Calu3 (cell line): Measurements from ENCODE around the gene VPS8. TPM values are rescaled to one million over a fixed set of nuclear protein-coding genes. Genes with fewer than 3 reads are reported as not detected.

Source experiments
- BruUV-seq: library from RNA; stranded (reverse); fragments of 400-500 nt; replicated peaks from 2 replicates; lab custom pipeline; 2021; lab: Mats Ljungman, UMichigan
- CTCF ChIA-PET: fragments of 300-600 bp; sonication (Branson Sonifier 250); formaldehyde crosslinking; loops from one replicate; lab custom pipeline; 2022; ENCODE audit warnings: antibody characterized with exemption; lab: Charles Lee
- DNase-seq: peaks from one replicate; pipeline ENCODE4 v3.0.0; 2022
- H3K27ac Mint-ChIP-seq: one replicate; pipeline ENCODE4 v1.8.0; 2022; ENCODE audit warnings: mixed read lengths; ENCODE audit not compliant: unreplicated experiment
- H3K27me3 Mint-ChIP-seq: one replicate; pipeline ENCODE4 v1.8.0; 2022; ENCODE audit warnings: mixed read lengths; ENCODE audit not compliant: unreplicated experiment
- H3K36me3 Mint-ChIP-seq: one replicate; pipeline ENCODE4 v1.8.0; 2022; ENCODE audit warnings: mild to moderate bottlenecking, moderate library complexity, mixed read lengths; ENCODE audit not compliant: insufficient read depth, unreplicated experiment
- H3K4me1 Mint-ChIP-seq: one replicate; pipeline ENCODE4 v1.8.0; 2022; ENCODE audit warnings: mild to moderate bottlenecking, low read depth, mixed read lengths; ENCODE audit not compliant: unreplicated experiment
- H3K4me3 Mint-ChIP-seq: one replicate; pipeline ENCODE4 v1.8.0; 2022; ENCODE audit warnings: mild to moderate bottlenecking, low read depth, moderate library complexity, mixed read lengths; ENCODE audit not compliant: unreplicated experiment
- H3K9me3 Mint-ChIP-seq: one replicate; pipeline ENCODE4 v1.8.0; 2022; ENCODE audit warnings: low read depth, mixed read lengths; ENCODE audit not compliant: unreplicated experiment
- CTCF ChIP-seq: fragments of 200-600 bp; IDR thresholded peaks from one replicate; pipeline ENCODE4 v1.8.0; 2022; ENCODE audit warnings: antibody characterized with exemption; ENCODE audit not compliant: unreplicated experiment
- intact Hi-C: fragments of 100-400 bp; cut with micrococcal nuclease; formaldehyde crosslinking; loops from one replicate; pipeline ENCODE4 v1.10.0; 2022; ENCODE audit not compliant: unreplicated experiment
- total RNA-seq: library from RNA; stranded (reverse); gene quantifications from 2 replicates; pipeline ENCODE4 v1.2.3, GENCODE V29; 2022

Gene VPS8
- total RNA-seq, 1 experiment from 2014 or later: 62.5 TPM

- no peak for TF ChIP-seq CTCF
- intact Hi-C loops: loop anchor here (1.0 to 5.0 kb wide), 3 partner anchors 50 to 405 kb away; partner anchors contain the start of gene EPHB3
- Mint-ChIP-seq H3K4me3 (no peak overlapping the region), H3K27ac (no peak overlapping the region), H3K27me3 (peaks cover 85% of the 10 kb centered on the region), H3K4me1 (peaks cover 20% of the 10 kb centered on the region), H3K9me3 (no peaks in the 10 kb centered on the region), H3K36me3 (no peaks in the 10 kb centered on the region)
- no TSS peak for BruUV-seq
- CTCF ChIA-PET: interaction anchor here (0.6 to 0.9 kb wide), 2 partner anchors 10 to 307 kb away, joined by 3 read pairs; no protein-coding TSS in a partner anchor
- no peak for DNase-seq
Measured at GRCh38 chr3:184776916-184777315, 35.0 kb upstream of the VPS8 start.

GRCh38 chr3:184777566-184778356, 34.2 kb upstream of the VPS8 start:
- CTCF ChIA-PET: interaction anchor here (0.6 to 0.9 kb wide), 2 partner anchors 9 to 308 kb away, joined by 3 read pairs; no protein-coding TSS in a partner anchor
- H3K4me3 Mint-ChIP-seq: no peak overlapping the region
- no peak overlapping the region for H3K27ac Mint-ChIP-seq
- intact Hi-C loops: loop anchor here (1.0 to 5.0 kb wide), 4 partner anchors 26 to 405 kb away; partner anchors contain the start of gene EPHB3
- peaks cover 82% of the 10 kb centered on the region for H3K27me3 Mint-ChIP-seq
- peaks cover 21% of the 10 kb centered on the region for H3K4me1 Mint-ChIP-seq
- BruUV-seq: no TSS peak
- no peaks in the 10 kb centered on the region for H3K9me3 Mint-ChIP-seq
- DNase-seq: peak; percentile 94
- TF ChIP-seq CTCF: peak; percentile 96
- no peaks in the 10 kb centered on the region for H3K36me3 Mint-ChIP-seq

GRCh38 chr3:184778426-184779332, 33.3 kb upstream of the VPS8 start:
- Mint-ChIP-seq H3K9me3 (no peaks in the 10 kb centered on the region), H3K27me3 (peaks cover 83% of the 10 kb centered on the region), H3K4me1 (peaks cover 21% of the 10 kb centered on the region), H3K27ac (no peak overlapping the region), H3K36me3 (no peaks in the 10 kb centered on the region), H3K4me3 (no peak overlapping the region)
- no peak for TF ChIP-seq CTCF
- BruUV-seq: no TSS peak
- CTCF ChIA-PET: interaction anchor here (0.9 to 1.0 kb wide), 2 partner anchors 23 to 51 kb away, joined by 4 to 6 read pairs; no protein-coding TSS in a partner anchor
- no peak for DNase-seq
- intact Hi-C loops: loop anchor here (1.0 to 5.0 kb wide), 3 partner anchors 25 to 406 kb away; no protein-coding TSS in a partner anchor

DNA sequence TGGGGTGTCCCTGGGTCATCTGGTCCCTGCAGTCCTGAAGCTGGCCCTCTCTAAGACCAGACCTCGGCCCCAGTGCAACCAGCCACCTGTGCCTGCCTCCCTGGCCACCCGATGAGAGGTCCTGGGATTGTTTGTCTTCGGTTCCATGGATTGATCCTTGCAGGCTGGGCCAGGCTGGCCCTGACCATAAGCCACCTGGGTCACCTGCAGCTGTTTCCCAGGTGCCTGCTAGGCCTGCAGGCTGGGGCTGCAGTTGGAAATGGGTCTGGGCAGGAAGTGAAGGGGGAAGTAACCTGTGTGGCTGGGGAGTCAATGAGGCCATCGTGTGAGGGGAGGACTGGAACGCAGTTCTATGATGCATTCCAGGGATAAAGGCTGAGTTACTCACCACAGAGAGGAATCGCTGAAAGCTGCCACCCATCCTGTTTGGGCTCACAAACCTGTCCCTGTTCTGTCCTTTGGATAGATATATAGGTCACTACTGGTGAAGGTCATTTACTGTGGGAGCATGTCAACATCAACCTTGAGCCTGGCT, 30.9 kb upstream of the VPS8 start:
- no peaks in the 10 kb centered on the region for H3K9me3 Mint-ChIP-seq
- no peak for TF ChIP-seq CTCF
- no peak for DNase-seq
- intact Hi-C loops: no loop called here
- CTCF ChIA-PET: interaction anchor here (0.6 to 3.3 kb wide), 3 partner anchors 220 to 384 kb away, joined by 5 to 17 read pairs (median 6); partner anchors contain the start of gene EPHB3
- H3K36me3 Mint-ChIP-seq: no peaks in the 10 kb centered on the region
- peaks cover 21% of the 10 kb centered on the region for H3K4me1 Mint-ChIP-seq
- H3K27me3 Mint-ChIP-seq: peaks cover 71% of the 10 kb centered on the region
- no peak overlapping the region for H3K4me3 Mint-ChIP-seq
- BruUV-seq: no TSS peak
- no peak overlapping the region for H3K27ac Mint-ChIP-seq
